Aorta (tissue), 5 donors: ENCODE measurements around the gene ZNF775. TPM values are rescaled to one million over a fixed set of nuclear protein-coding genes. Genes with fewer than 3 reads are reported as not detected.

Experiments used
- ATAC-seq: fragments of 200-7000 bp; cut with Tn5 transposase; one replicate; pipeline ENCODE4 v1.9.1; 2022; ENCODE audit warnings: moderate library complexity; ENCODE audit not compliant: low FRiP score
- DNase-seq, 2 donors: peaks; one replicate each; pipeline ENCODE4 v3.0.0-alpha.2; 2020
- H3K27ac ChIP-seq, 2 donors: one replicate each; pipeline ENCODE4 v1.5.1; 2013; ENCODE audit warnings: low read length in 2 of 2, mild to moderate bottlenecking in 2 of 2, moderate library complexity in 2 of 2, control low read depth in 1 of 2, inconsistent platforms in 1 of 2, low read depth in 1 of 2
- H3K27me3 ChIP-seq, 2 donors: one replicate each; pipeline ENCODE4 v1.6.1; 2013; ENCODE audit warnings: control low read depth in 1 of 2, low read length in 1 of 2, mild to moderate bottlenecking in 1 of 2, moderate library complexity in 1 of 2; ENCODE audit not compliant: insufficient read depth in 2 of 2, control insufficient read depth in 1 of 2
- H3K36me3 ChIP-seq, 2 donors: one replicate each; pipeline ENCODE4 v1.6.1; 2013; ENCODE audit warnings: control low read depth in 1 of 2, low read length in 1 of 2, mild to moderate bottlenecking in 1 of 2; ENCODE audit not compliant: insufficient read depth in 2 of 2, control insufficient read depth in 1 of 2
- H3K4me1 ChIP-seq, 2 donors: one replicate each; pipeline ENCODE4 v1.6.1; 2013; ENCODE audit warnings: low read length in 2 of 2, control low read depth in 1 of 2, mild to moderate bottlenecking in 1 of 2, moderate library complexity in 1 of 2; ENCODE audit not compliant: insufficient read depth in 2 of 2, control insufficient read depth in 1 of 2
- H3K4me3 ChIP-seq, 2 donors: one replicate each; pipeline ENCODE4 v1.5.1; 2013; ENCODE audit warnings: low read length in 2 of 2, control low read depth in 1 of 2, mild to moderate bottlenecking in 1 of 2
- H3K9me3 ChIP-seq: one replicate; pipeline ENCODE4 v1.6.1; 2013; ENCODE audit warnings: mild to moderate bottlenecking, low read length; ENCODE audit not compliant: control insufficient read depth
- WGBS, 2 donors: extraction: QIAGEN DNeasy Blood & Tissue Kit; methylation state at CpG; one replicate each; pipeline ENCODE4 v1.1.7; 2013; 5-methylcytosine and 5-hydroxymethylcytosine counted together
- intact Hi-C, 2 donors: fragments of 100-400 bp; cut with DNase I; formaldehyde crosslinking; loops; one replicate each; pipeline versions ENCODE4 v1.14.2 to v1.15.0; 2022
- polyA plus RNA-seq, 2 donors: library from polyadenylated mRNA; stranded (reverse); fragments of 200-250 nt; gene quantifications; one replicate each; pipeline ENCODE4 v1.2.3, GENCODE V29; 2013
- total RNA-seq, 2 donors: library from RNA; stranded (reverse); fragmentation: NEBNext Ultra II Directional; extraction: Animal tissue kit (Norgen Biotek cat#: 25700); gene quantifications; one replicate each; pipeline ENCODE4 v1.2.1, GENCODE V29; 2021
- donor health status: healthy with polysubstance abuse.
- donor health status: Bipolar disorder and iron deficiency.
- donor health status: DM: no; HTN: no; CAD: no.
- donor health status: DM: no; HTN: no; CAD: no.
- donor health status: DM: yes; HTN: yes; CAD: no.

ZNF775 gene
- total and polyA plus RNA-seq, 4 donors, result 1.9 to 6.4 (median 3.3) TPM

DNA sequence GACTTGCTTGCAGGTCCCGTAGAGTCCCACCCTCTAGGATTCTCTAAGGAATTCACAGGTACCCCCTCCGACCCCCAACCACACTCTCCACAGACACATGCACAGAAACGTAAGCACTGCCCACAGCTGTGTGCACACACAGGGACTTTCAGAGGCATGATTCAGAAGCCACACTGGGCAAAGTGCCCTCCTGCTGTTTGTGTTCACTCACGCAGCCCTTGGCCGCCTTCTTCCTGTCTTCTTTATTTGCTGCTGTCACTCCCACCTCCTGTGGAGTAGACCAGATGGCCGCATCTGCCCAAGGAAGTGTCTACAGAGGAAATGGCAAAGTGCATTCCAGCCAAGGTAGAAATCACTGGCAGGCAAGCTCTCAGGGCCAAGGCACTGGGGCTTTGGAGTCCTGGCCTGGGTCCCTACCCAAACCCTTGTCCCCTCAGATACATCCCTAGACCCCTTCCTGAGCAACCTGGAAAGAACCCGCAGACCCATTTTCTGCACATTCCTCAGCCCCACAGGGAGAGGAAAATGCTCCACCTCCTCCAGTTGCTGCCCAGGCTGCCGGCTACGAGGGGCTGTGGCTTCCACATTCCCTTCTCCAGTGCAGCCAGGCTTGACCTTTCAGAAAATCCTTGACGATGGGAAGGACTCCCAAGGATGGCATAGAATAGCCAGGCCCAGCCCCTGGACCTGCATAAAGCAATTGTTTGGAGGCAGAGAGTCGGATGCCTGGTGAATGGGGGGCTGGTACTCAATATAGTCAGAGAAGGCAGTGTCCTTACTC, 49.7 kb downstream of the ZNF775 start:
- no peak for ATAC-seq
- peak in 1 of 2 donors; percentile 67 for DNase-seq

GRCh38 chr7:150429699-150430098, 50.6 kb downstream of the ZNF775 start:
- no peak overlapping the region for H3K27ac ChIP-seq
- no peaks in the 10 kb centered on the region for H3K36me3 ChIP-seq
- DNase-seq (no peak), ATAC-seq (no peak)
- no peaks in the 10 kb centered on the region for H3K27me3 ChIP-seq
- no peaks in the 10 kb centered on the region for H3K9me3 ChIP-seq
- H3K4me3 ChIP-seq, result no peak overlapping the region
- intact Hi-C loops, result no loop called here
- no peaks in the 10 kb centered on the region for H3K4me1 ChIP-seq
- 70 to 75% methylated on average over 8 of the region's 8 CpGs for WGBS, 2 donors

More for the DNA sequence above, 49.7 kb downstream of the ZNF775 start:
- WGBS, 2 donors, result 25 to 32% methylated on average over 11 of the region's 11 CpGs
- intact Hi-C loops, result no loop called here
- Histone ChIP-seq H3K36me3 (no peaks in the 10 kb centered on the region), H3K4me1 (no peaks in the 10 kb centered on the region), H3K27me3 (no peaks in the 10 kb centered on the region), H3K27ac (no peak overlapping the region), H3K9me3 (no peaks in the 10 kb centered on the region), H3K4me3 (no peak overlapping the region)

DNA sequence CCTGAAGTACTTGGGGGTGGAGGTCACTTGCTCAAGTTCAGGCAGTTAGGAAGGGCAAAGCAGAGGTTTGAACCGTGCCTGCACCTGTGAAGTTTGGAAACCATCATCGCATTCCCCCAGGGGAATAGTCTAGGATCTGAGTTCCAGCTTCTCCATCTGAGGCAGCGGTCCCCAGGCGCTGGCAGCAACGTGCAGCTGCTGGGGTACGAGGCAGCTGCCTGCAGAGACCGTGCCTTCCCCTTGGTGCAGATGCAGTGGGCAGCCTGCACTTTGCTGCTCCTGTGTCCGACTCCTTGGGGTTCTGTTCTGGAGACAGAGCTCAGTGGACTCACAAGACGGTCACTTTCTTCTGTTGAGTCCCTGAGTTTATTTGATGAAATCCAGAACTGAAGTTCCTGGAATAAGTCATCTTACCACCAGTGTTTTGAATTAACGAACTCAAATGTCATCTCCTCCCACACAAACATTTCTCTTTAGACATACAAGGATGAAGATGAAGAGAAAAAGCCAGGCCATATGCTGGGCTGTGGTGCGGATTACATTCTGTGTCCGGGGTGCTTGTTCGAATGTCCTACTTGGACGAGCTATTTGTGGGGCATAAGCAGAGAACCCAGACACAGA, 51.4 kb downstream of the ZNF775 start:
- Histone ChIP-seq H3K27ac (no peak overlapping the region), H3K9me3 (no peaks in the 10 kb centered on the region), H3K36me3 (no peaks in the 10 kb centered on the region), H3K4me1 (no peaks in the 10 kb centered on the region), H3K27me3 (no peaks in the 10 kb centered on the region), H3K4me3 (no peak overlapping the region)
- WGBS, 2 donors, result 83 to 87% methylated on average over 14 of the region's 14 CpGs
- intact Hi-C loops, result no loop called here
- DNase-seq (no peak), ATAC-seq (no peak)

GRCh38 chr7:150431839-150432658, 52.9 kb downstream of the ZNF775 start:
- WGBS, 2 donors, result 85 to 87% methylated on average over 7 of the region's 7 CpGs
- intact Hi-C loops, result no loop called here
- Histone ChIP-seq H3K9me3 (no peaks in the 10 kb centered on the region), H3K27me3 (no peaks in the 10 kb centered on the region), H3K36me3 (no peaks in the 10 kb centered on the region), H3K27ac (no peak overlapping the region), H3K4me1 (no peaks in the 10 kb centered on the region), H3K4me3 (no peak overlapping the region)
- ATAC-seq, result no peak
- DNase-seq, result no peak

DNA sequence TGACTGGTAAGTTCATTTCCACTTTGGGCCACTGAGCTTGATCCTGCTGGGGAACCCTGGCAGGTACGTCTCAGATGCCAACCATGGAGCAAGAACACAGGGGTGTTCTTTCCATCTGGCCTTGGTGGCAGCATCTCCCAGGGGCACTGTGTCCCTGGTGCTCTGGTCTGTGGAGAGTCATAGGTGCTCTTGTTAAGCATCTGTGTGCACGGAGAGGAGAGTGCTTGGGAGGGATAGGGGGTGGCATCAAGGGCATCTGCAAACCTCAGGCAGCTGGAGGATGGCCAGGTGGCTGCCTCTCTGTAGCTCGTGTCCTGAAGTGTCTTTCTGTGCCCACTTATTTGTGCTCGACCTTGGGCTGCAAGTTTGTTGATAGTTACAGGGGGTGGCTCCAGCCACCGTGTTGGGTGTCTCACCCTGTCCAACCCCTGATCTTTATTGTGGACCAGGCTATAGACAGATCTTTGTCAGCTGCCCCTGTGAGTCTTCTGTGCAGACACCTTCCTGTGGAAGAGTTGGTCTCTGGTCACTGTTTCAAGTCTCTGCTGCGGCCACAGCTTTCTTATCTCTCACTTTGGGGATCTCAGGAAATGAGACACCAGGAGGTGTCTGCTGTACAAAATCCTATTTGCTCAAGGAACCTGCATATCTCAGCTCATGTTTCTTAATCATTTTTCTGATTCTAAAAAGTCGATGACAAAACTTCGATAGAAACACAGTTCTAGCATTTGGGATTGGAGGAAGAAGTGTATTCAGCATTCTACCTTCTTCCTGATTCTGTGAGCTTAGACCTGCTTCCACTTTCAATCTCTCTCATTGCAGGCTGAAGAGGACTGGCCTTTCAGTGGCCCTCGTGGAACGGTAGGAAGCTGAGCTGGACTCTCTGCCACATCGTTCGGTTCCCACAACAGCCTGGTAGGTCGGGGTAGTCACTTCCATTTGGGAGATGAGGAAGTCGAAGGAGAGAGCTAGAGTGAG, 54.1 kb downstream of the ZNF775 start:
- no peak overlapping the region for H3K4me3 ChIP-seq
- WGBS, 2 donors, result 73 to 76% methylated on average over 14 of the region's 14 CpGs
- no peaks in the 10 kb centered on the region for H3K36me3 ChIP-seq
- no peaks in the 10 kb centered on the region for H3K9me3 ChIP-seq
- intact Hi-C loops, result no loop called here
- no peaks in the 10 kb centered on the region for H3K27me3 ChIP-seq
- DNase-seq (no peak), ATAC-seq (no peak)
- no peaks in the 10 kb centered on the region for H3K4me1 ChIP-seq
- H3K27ac ChIP-seq, result no peak overlapping the region

- Histone ChIP-seq H3K27me3 (no peaks in the 10 kb centered on the region), H3K9me3 (no peaks in the 10 kb centered on the region), H3K4me3 (no peak overlapping the region), H3K36me3 (no peaks in the 10 kb centered on the region), H3K4me1 (no peaks in the 10 kb centered on the region), H3K27ac (no peak overlapping the region)
- 79 to 80% methylated on average over 8 of the region's 8 CpGs for WGBS, 2 donors
- DNase-seq, result no peak
- ATAC-seq, result no peak
- intact Hi-C loops, result no loop called here
Measured at GRCh38 chr7:150434240-150434639, 55.1 kb downstream of the ZNF775 start.

DNA sequence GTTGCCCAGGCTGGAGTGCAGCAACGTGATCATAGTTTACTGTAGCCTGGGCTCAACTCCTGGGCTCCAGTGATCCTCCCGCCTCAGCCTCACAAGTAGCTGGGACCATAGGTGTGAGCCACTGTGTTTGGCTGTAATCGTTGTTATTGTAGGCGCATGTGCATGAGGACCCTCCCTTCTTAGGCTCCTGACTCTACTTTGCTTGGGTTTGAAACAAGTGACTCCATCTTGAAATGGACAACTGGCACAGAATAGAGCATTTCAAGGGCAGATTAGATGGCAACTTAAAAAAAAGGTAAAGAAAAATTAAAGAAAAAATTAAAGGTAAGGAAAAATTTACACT, 55.9 kb downstream of the ZNF775 start:
- Histone ChIP-seq H3K27ac (no peak overlapping the region), H3K4me1 (no peaks in the 10 kb centered on the region), H3K36me3 (no peaks in the 10 kb centered on the region), H3K27me3 (no peaks in the 10 kb centered on the region), H3K4me3 (no peak overlapping the region), H3K9me3 (no peaks in the 10 kb centered on the region)
- DNase-seq (no peak), ATAC-seq (no peak)
- intact Hi-C loops, result no loop called here
- 69 to 72% methylated on average over 4 of the region's 4 CpGs for WGBS, 2 donors

DNA sequence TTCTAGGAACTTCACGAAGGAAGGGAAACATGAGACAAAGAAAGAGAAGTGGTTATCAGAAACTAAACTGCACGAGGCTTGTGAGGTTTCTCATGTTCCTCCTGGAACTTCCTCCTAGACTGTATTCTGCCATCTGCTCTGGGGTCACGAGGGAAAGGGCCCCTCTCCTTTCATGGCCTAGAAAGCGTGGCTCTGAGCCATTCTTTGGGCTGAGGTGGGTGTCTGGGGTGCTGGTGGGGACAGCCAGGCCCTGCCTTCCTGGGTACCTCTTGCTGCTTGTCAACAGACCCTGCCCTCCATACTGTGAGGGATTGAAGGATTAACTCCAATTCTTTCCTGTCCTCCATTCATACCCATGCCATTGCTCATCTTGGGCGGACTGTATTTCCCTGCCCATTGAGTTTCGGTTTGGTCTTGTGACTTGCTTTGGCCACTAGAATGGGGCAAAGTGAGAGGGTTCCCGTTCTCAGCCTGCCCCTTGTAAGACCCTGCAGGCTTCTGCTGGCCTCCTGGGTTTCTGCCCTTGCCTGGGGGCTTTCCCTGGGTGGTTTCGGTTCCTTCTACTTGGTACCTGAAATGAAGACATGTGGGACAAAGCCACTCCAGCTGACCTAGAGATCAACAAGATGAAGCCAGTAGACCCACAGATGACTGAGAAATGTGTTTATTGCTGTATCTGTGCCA, 56.4 kb downstream of the ZNF775 start:
- WGBS, 2 donors, result 69 to 73% methylated on average over 8 of the region's 8 CpGs
- H3K27me3 ChIP-seq, result no peaks in the 10 kb centered on the region
- DNase-seq (peak in 1 of 2 donors; percentile 66), ATAC-seq (no peak)
- intact Hi-C loops, result no loop called here
- H3K4me1 ChIP-seq, result no peaks in the 10 kb centered on the region
- H3K4me3 ChIP-seq, result no peak overlapping the region
- no peak overlapping the region for H3K27ac ChIP-seq
- H3K9me3 ChIP-seq, result no peaks in the 10 kb centered on the region
- H3K36me3 ChIP-seq, result no peaks in the 10 kb centered on the region
